HL-60/S4 treated with phorbol 12-myristate 13-acetate at 8.2 ng/mL for 4 days and 3 days (cell line): ENCODE data around the gene MAGOHB.

Source experiments
- in situ Hi-C: fragments of 300-500 bp; cut with MboI; formaldehyde crosslinking; loops from 2 replicates; pipeline ENCODE4 v1.15.0; 2022; ENCODE audit warnings: low sequenced_read_pairs

The MAGOHB gene

DNA sequence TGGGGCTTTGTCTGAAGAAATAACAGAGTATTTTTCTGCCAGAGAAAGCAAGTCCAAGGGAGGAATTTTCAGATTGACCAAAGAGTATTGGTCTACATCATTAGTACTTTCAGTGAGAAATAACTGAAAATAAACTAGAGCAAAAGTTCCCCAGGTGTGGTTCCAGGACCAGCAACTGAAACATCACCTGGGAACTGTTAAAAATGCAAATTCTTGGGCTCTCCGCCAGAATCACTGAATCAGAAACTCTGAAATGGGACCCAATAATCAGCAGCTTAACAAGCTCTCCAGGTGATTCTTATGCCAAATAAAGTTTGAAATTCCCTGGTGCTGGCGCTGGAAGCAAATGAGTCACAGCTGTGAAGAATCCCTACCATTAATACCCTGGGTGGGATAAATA, 55.6 kb downstream of the MAGOHB start:
- in situ Hi-C loops = loop anchor here (25.0 kb wide), 2 partner anchors 195 to 320 kb away; no protein-coding TSS in a partner anchor

DNA sequence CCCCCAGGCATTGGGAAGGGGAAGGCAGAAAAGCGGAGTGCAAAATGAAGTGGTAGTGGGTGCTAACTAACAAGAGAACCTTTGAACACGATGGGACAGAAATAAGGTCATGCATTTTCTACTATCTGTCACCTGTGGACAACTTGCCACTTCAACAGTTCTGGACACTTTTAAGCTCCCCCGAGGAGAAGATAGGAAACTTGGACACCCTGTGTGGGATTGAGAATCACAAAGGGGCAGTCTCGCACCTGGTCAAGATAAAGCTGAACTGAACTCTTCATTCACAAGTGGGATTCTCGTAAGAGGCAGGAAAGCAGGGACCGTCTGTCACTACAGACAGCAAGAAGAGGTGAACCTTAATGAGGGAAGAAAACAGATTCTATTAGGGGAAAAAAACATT, 56.1 kb downstream of the MAGOHB start:
- in situ Hi-C loops = loop anchor here (25.0 kb wide), 2 partner anchors 195 to 320 kb away; no protein-coding TSS in a partner anchor

DNA sequence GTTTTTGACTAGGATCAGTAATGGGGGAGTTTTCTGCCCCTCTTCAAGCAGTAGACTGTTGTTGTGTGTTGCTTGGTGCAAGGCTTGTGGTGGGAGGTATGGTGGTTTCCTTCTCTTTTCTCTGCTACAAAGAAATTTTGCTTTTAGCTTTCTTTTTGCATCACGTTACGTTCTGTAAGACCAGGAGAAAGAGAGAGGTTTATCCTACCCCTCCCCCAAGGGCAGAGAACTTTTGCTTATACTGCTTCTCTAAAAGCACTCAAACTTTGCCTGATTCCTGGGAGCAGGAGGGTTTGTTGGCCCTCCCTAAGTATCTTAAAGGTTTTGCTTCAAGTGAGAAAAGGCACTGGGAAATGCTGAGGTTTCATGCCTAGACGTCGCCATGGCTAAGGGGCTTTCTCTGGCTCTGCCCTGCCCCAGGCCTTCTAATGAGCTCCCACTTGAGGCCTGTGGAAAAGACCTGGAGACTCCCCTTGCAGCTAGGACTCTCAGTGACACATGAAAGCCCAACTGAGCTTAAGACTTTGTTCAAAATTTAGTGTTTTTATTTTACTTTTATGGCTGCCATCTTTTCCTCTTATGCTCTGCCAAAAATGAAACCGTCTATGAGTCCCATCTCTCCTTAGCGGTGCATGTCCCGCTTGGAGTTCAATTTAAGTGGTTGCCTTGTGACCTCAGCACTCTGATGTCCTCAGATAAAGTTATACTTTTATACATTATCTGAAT, 58.5 kb downstream of the MAGOHB start:
- in situ Hi-C loops = loop anchor here (25.0 kb wide), 2 partner anchors 193 to 318 kb away; no protein-coding TSS in a partner anchor

DNA sequence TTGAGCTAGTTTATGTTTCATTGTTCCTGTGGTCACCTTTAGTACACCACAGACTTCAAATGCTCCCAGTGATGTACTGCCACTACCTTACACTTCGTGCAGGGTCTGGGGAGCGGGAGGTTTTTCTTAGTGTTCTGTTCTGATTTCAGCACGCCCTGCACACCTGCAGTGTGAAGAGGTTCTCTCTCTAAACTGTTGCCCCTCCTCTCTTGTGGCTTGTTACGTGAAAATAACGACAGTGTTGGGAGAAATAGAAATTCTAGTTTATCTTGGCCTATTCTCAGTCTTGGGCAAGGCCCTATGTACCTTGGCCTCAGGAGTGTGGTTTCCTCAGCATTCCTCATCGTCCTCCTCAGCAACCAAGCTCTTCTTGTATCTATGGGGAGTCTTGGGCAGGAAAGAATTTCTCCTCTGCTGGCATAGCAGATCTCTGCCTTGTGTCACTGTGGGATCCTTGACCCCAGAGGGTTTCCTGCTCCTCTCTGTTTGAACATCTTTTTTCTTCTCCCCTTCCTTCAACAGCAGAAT, 59.1 kb downstream of the MAGOHB start:
- in situ Hi-C loops = loop anchor here (25.0 kb wide), 2 partner anchors 192 to 317 kb away; no protein-coding TSS in a partner anchor
